ENCODE results near the gene LMLN.
"Not testable (repeated sequence)": the region's sequence is repeated elsewhere in the genome, so short reads cannot be mapped to it uniquely, and the experiment has no call there.

The LMLN gene

DNA sequence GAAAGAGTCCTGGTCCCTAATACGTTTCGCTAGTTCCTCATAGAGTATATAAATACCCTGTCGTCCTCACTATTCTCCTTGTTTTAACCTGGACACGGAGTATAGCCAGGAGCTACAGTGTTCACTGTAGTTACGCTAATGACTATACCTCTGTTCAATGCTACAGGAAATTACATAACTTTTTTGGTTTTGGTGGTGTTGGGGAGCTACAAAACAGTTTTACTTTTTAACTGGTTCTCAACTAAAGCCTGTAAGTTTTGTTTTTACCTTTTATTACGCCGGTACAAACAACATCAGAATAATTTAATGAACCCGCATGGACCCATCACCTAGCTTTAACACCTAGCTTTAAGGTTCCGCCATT lies 1.5 kb downstream of the LMLN start:
- no peaks in the 10 kb centered on the region for H3K27me3 Mint-ChIP-seq
- H3K27ac Mint-ChIP-seq, result peak overlapping the region; percentile 69 to 91
- no peak for ATAC-seq (replicated peaks)
- H3K9me3 Mint-ChIP-seq, result no peaks in the 10 kb centered on the region
- DNase-seq, result no peak
- peak overlapping the region; percentile 91 for H3K4me3 Mint-ChIP-seq
- peaks cover 34 to 38% of the 10 kb centered on the region in 2 donors for H3K4me1 Mint-ChIP-seq (ENCODE audit: low read depth in 2 of 2)
- peaks cover 17% of the 10 kb centered on the region for H3K36me3 Mint-ChIP-seq (ENCODE audit: insufficient read depth)

DNA sequence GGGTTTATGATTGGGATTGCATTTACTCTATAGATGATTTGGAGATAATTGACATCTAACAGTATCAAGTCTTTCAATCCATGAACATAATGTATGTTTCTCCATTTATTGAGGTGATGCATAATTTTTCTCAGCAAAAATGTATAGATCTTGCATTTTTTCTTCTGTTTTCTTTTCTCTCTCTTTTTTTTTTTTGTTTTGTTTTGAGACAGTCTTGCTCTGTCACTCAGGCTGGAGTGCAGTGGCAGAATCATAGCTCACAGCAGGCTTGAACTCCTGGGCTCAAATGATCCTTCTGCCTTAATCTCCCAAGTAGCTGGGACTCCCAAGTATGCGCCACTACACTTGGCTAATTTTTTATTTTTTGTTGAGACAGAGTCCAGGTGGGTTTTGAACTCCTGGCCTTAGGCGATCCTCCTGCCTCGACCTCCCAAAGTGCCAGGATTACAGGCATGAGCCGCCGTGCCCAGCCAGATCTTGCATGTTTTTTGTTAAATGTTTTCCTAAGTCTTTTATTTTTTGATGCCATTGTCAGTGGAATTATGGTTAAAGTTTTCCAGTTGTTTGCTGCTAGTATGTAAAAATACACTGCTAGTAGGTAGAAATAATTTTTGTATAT lies 3.1 kb downstream of the LMLN start:
- Mint-ChIP-seq H3K9me3 (peaks cover 2 to 5% of the 10 kb centered on the region in 2 donors), H3K27me3 (no peaks in the 10 kb centered on the region), H3K27ac (no peak overlapping the region), H3K36me3 (ENCODE audit: insufficient read depth) (peaks cover 13% of the 10 kb centered on the region), H3K4me1 (ENCODE audit: low read depth in 2 of 2) (peaks cover 26 to 32% of the 10 kb centered on the region in 2 donors), H3K4me3 (no peak overlapping the region)
- no peak for ATAC-seq (replicated peaks)
- no peak for DNase-seq

DNA sequence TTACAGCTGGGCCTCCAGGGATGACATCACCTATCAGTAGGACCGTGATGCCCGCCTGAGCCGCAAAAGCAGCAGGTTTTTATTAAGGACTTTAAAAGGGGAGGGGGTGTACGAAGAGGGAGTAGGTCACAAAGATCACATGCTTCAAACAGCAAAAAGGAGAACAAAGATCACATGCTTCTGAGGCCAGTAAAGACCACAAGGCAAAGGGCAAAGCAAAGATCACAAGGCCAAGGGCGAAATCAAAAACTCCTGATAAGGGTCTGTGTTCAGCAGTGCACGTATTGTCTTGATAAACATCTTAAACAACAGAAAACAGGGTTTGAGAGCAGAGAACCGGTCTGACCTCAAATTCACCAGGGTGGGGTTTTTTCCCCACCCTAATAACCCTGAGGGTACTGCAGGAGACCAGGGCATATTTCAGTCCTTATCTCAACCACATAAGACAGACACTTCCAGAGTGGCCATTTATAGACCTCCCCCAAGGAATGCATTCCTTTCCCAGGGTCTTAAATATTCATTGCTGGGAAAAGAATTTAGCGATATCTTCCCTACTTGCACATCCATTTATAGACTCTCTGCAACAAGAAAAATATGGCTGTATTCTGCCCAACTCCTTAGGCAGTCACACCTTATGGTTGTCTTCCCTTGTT lies 7.4 kb downstream of the LMLN start:
- not testable (repeated sequence) for H3K9me3 Mint-ChIP-seq; ATAC-seq (replicated peaks); H3K27ac Mint-ChIP-seq; H3K27me3 Mint-ChIP-seq; H3K36me3 Mint-ChIP-seq (ENCODE audit: insufficient read depth); H3K4me3 Mint-ChIP-seq; DNase-seq; H3K4me1 Mint-ChIP-seq (ENCODE audit: low read depth in 2 of 2)

DNA sequence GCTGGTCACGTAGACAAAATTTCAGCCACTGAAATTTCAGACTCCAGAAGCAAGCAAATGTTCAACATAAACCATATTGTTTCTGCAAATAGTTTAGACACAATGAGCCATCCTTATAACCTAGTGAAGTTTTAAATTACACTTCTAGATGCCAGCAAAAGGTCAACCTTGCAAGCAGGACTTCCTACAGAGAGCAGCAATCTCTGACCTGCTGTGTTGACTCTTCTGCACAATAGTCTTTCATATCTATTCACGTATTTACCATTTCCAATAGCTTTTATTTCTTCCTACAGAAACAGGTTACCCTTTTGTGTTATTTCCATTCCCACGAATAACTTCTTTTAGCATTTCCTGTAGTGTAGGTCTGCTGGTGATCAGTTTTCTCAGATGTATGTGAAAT lies 10.6 kb downstream of the LMLN start:
- no peak for DNase-seq

DNA sequence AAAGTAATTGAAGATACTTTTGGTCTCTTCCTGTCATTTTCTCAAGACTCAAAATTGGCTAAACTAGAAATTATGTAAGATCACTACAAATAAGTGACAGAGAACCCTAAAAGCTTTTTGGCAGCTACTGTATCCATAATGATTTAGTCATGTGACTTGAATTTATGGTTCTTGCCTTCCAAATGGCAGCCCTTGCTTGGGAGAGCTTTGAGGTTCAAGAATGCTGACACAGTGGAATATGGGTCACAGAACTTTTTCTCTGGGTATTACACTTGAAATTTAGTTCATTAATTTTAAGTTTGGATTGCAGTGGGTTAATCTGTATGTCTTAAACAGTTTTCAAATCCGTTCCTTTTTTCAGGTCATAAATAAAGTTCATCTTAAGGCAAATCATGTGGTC lies 14.0 kb downstream of the LMLN start:
- ATAC-seq (replicated peaks), result no peak
- no peak overlapping the region for H3K27ac Mint-ChIP-seq
- no peaks in the 10 kb centered on the region for H3K9me3 Mint-ChIP-seq
- H3K4me3 Mint-ChIP-seq, result no peak overlapping the region
- H3K36me3 Mint-ChIP-seq (ENCODE audit: insufficient read depth), result peaks cover 5% of the 10 kb centered on the region
- no peaks in the 10 kb centered on the region for H3K4me1 Mint-ChIP-seq (ENCODE audit: low read depth in 2 of 2)
- no peak for DNase-seq
- no peaks in the 10 kb centered on the region for H3K27me3 Mint-ChIP-seq

More for the DNA sequence above, 10.6 kb downstream of the LMLN start:
- no peak for ATAC-seq (replicated peaks)
- Mint-ChIP-seq H3K27ac (no peak overlapping the region), H3K4me3 (no peak overlapping the region), H3K4me1 (ENCODE audit: low read depth in 2 of 2) (no peaks in the 10 kb centered on the region), H3K27me3 (no peaks in the 10 kb centered on the region), H3K36me3 (ENCODE audit: insufficient read depth) (peaks cover under 1% of the 10 kb centered on the region), H3K9me3 (peaks cover 2 to 5% of the 10 kb centered on the region in 2 donors)

DNA sequence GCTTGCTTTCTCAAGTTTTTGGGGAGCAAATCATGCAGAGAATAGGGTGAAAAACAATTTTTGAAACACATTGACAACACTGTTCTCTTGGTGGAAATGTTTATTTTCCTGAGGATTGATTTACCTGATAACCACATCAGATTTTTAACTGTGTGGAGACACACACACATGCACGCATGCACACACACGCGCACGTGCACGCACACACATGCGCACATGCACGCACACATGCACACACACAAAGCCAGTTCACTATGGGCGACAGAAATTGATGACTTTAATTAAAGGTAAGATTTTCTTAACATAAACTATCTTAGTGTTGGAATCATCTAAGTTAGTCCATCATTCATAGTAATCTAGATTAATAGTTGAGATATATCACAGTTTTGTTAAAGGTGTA lies 15.3 kb downstream of the LMLN start:
- Mint-ChIP-seq H3K4me1 (ENCODE audit: low read depth in 2 of 2) (no peaks in the 10 kb centered on the region), H3K9me3 (no peaks in the 10 kb centered on the region), H3K4me3 (no peak overlapping the region), H3K36me3 (ENCODE audit: insufficient read depth) (peaks cover 5% of the 10 kb centered on the region), H3K27ac (no peak overlapping the region), H3K27me3 (no peaks in the 10 kb centered on the region)
- ATAC-seq (replicated peaks), result no peak
- no peak for DNase-seq

DNA sequence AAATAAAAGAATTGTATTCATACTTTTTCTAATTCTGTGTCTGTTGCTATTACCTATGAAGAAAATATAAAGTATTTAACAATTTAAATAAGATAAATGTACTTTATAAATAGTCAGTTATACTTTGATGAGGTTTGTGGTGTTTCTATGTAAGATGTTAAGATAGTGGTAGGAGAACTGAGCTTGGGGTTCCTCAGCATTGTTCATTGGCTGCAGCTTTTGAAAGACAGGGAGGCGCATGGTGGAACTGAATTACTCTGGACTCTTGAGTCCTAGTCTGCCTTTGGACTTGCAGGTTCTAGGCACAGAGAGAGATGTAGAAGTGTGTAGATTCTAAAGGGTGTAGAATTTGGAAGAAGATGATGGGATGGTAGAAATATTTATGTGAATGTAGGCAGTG lies 23.1 kb downstream of the LMLN start:
- H3K4me1 Mint-ChIP-seq (ENCODE audit: low read depth in 2 of 2), result no peaks in the 10 kb centered on the region
- no peaks in the 10 kb centered on the region for H3K9me3 Mint-ChIP-seq
- H3K4me3 Mint-ChIP-seq, result no peak overlapping the region
- no peaks in the 10 kb centered on the region for H3K27me3 Mint-ChIP-seq
- no peak overlapping the region for H3K27ac Mint-ChIP-seq
- ATAC-seq (replicated peaks) (no peak), DNase-seq (no peak)
- peaks cover 3% of the 10 kb centered on the region for H3K36me3 Mint-ChIP-seq (ENCODE audit: insufficient read depth)

DNA sequence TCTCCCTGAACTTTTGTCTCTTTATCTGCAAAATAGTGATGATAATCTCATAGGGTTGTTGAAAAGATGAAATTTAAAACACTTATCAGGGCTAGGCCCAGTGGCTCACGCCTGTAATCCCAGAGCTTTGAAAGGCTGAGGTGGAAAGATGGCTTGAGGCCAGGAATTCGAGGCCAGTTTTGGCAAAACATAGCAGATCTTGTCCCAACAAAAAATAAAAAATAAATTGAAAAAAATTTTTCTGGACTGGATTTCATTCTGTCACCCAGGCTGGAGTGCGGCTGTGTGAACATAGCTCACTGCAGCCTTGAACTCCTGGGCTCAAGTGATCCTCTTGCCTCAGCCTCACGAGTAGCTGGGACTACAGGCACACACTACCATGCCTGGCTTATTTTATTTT lies 29.6 kb downstream of the LMLN start:
- no peaks in the 10 kb centered on the region for H3K9me3 Mint-ChIP-seq
- no peaks in the 10 kb centered on the region for H3K4me1 Mint-ChIP-seq (ENCODE audit: low read depth in 2 of 2)
- no peak for DNase-seq
- H3K36me3 Mint-ChIP-seq (ENCODE audit: insufficient read depth), result peaks cover 5% of the 10 kb centered on the region
- no peak overlapping the region for H3K4me3 Mint-ChIP-seq
- ATAC-seq (replicated peaks), result no peak
- H3K27me3 Mint-ChIP-seq, result no peaks in the 10 kb centered on the region
- no peak overlapping the region for H3K27ac Mint-ChIP-seq

DNA sequence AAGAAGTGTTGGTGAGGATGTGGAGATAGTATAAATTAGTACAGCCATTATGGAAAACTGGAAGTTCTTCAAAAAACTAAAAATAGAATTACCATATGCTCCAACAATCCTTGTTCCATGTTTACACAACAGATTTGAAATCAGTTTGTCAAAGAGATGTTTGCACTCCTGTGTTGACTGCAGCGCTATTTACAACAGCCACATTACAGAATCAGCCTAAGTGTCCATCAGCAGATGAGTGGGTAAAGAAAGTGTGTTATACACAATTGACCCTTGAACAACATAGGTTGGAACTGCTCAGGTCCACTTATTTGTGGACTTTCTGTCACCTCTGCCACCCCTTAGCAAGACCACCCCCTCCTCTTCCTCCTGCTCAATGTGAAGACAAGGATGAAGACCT lies 34.7 kb downstream of the LMLN start:
- Mint-ChIP-seq H3K4me1 (ENCODE audit: low read depth in 2 of 2) (no peaks in the 10 kb centered on the region), H3K9me3 (no peaks in the 10 kb centered on the region), H3K27ac (no peak overlapping the region), H3K27me3 (no peaks in the 10 kb centered on the region), H3K4me3 (no peak overlapping the region), H3K36me3 (ENCODE audit: insufficient read depth) (peaks cover 5% of the 10 kb centered on the region)
- ATAC-seq (replicated peaks) (no peak), DNase-seq (no peak)

DNA sequence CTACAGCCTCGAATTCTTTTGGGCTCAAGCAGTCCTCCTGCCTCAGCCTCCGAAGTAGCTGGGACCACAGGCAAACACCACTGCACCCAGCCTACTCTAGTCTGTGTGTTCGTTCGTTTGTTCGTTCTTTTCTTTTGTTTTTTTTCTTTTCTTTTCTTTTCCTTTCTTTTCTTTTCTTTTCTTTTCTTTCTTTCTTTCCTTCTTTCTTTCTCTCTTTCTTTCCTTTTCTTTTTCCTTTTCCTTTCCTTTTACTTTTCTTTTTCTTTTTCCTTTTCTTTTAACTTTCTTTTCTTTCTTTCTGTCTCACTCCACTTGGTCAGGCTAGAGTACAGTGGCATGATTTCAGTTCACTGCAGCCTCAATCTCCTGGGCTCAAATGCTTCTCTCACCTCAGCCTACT lies 36.8 kb downstream of the LMLN start:
- Mint-ChIP-seq H3K27me3 (no peaks in the 10 kb centered on the region), H3K27ac (no peak overlapping the region), H3K4me3 (no peak overlapping the region), H3K9me3 (no peaks in the 10 kb centered on the region), H3K36me3 (ENCODE audit: insufficient read depth) (no peaks in the 10 kb centered on the region), H3K4me1 (ENCODE audit: low read depth in 2 of 2) (no peaks in the 10 kb centered on the region)
- no peak for DNase-seq
- ATAC-seq (replicated peaks), result no peak

DNA sequence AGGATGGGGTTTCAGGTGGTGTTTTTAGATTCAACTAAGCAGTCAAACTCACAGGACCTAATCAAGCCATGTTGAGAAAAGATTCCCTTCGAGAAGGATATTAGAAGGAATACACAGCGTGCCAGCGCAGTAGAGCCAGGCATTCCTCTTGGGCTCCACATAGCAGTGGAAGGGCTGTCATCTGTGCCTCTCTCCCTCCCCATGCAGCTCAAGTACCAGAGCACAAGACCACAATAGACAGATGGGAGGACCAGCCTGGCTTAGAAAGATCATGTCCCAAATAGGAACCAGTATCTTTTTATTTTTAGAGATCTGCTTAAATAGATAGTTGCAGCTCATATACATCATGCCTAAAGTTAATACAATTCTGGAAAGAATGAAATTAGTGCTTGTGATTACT lies 37.9 kb downstream of the LMLN start:
- H3K27ac Mint-ChIP-seq, result no peak overlapping the region
- no peaks in the 10 kb centered on the region for H3K4me1 Mint-ChIP-seq (ENCODE audit: low read depth in 2 of 2)
- no peak for DNase-seq
- H3K36me3 Mint-ChIP-seq (ENCODE audit: insufficient read depth), result no peaks in the 10 kb centered on the region
- ATAC-seq (replicated peaks), result no peak
- H3K27me3 Mint-ChIP-seq, result no peaks in the 10 kb centered on the region
- no peak overlapping the region for H3K4me3 Mint-ChIP-seq
- H3K9me3 Mint-ChIP-seq, result no peaks in the 10 kb centered on the region

DNA sequence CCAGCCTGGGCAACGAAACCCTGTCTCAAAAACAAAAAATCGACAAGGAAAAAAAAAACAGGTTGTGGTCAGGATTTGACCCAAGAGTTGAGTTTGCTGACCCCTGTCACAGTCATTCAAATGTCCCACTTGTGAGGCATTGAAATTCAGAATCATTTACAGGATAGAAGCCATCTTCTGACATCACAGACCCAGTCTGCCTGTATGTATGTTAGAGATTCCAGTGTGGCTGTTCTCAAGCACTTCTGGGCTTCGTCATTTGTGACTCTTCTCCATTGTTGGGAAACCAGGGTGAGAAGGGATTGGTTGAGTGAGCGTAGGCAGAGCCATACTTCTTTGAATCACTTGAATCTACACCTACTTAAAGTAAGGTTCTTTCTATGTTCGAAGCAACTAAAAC lies 57.1 kb downstream of the LMLN start:
- Mint-ChIP-seq H3K27ac (no peak overlapping the region), H3K4me3 (no peak overlapping the region)

DNA sequence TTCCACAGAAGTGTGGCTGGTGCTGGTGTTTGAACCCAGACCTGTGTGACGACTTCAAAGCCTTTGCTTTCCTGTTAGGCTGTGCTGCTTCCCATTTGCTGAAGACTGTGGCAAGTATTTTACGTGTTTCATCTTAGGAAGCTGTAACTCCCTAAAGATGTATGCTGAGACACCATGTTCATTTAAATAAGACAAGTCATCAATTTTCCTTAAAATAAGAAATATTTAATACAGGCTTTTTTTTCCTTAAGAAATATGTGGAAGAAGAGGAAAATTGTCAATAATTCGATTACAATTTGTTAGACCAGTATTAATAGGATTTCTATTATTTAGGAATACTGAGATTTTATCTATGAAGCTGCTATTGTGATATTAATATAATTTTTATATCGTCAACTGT lies 58.4 kb downstream of the LMLN start:
- H3K27me3 Mint-ChIP-seq, result no peaks in the 10 kb centered on the region
- H3K9me3 Mint-ChIP-seq, result no peaks in the 10 kb centered on the region
- no peak overlapping the region for H3K27ac Mint-ChIP-seq
- no peaks in the 10 kb centered on the region for H3K4me1 Mint-ChIP-seq (ENCODE audit: low read depth in 2 of 2)
- DNase-seq (no peak), ATAC-seq (replicated peaks) (no peak)
- H3K36me3 Mint-ChIP-seq (ENCODE audit: insufficient read depth), result no peaks in the 10 kb centered on the region
- H3K4me3 Mint-ChIP-seq, result no peak overlapping the region

More for the DNA sequence above, 57.1 kb downstream of the LMLN start:
- no peak for ATAC-seq (replicated peaks)
- DNase-seq, result no peak
- no peaks in the 10 kb centered on the region for H3K9me3 Mint-ChIP-seq
- H3K4me1 Mint-ChIP-seq (ENCODE audit: low read depth in 2 of 2), result no peaks in the 10 kb centered on the region
- no peaks in the 10 kb centered on the region for H3K27me3 Mint-ChIP-seq
- no peaks in the 10 kb centered on the region for H3K36me3 Mint-ChIP-seq (ENCODE audit: insufficient read depth)

DNA sequence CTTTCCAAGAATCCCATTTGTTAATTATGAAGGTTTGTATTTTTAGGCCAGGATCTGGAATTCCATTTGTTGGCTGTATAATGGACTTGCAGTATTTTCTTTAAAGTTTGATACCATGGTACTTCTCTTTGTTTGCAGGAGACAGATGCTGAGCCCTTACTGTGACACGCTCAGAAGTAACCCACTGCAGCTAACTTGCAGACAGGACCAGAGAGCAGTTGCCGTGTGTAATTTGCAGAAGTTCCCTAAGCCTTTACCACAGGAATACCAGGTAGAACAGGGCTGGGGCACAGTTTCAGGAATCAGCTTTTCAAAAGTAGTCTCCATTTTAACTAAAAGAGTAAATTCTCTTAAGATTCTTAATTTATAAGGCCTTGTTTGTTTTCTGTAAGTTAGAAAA lies 59.1 kb downstream of the LMLN start:
- no peak overlapping the region for H3K4me3 Mint-ChIP-seq
- H3K27ac Mint-ChIP-seq, result no peak overlapping the region
- H3K27me3 Mint-ChIP-seq, result no peaks in the 10 kb centered on the region
- H3K36me3 Mint-ChIP-seq (ENCODE audit: insufficient read depth), result no peaks in the 10 kb centered on the region
- ATAC-seq (replicated peaks), result no peak
- H3K9me3 Mint-ChIP-seq, result no peaks in the 10 kb centered on the region
- no peak for DNase-seq
- no peaks in the 10 kb centered on the region for H3K4me1 Mint-ChIP-seq (ENCODE audit: low read depth in 2 of 2)
